ENCODE measurements around the gene RNFT1. TPM values are rescaled to one million over a fixed set of nuclear protein-coding genes. Genes with fewer than 3 reads are reported as not detected.
A peak's percentile ranks its signal among the peaks of the same experiment; 100 is the strongest.
"Not testable (repeated sequence)": the region's sequence is repeated elsewhere in the genome, so short reads cannot be mapped to it uniquely, and the experiment has no call there.

Gene RNFT1
- 1.9 TPM for total RNA-seq

- peak within 1 kb of the TSS; percentile 84 to 92 for H3K27ac ChIP-seq
- peaks cover 0 to 18% of the 10 kb centered on the region in 2 donors for H3K4me1 ChIP-seq
- peak within 1 kb of the TSS; percentile 71 to 81 for H3K4me3 ChIP-seq
- H3K36me3 ChIP-seq: no peaks in the 10 kb centered on the region
- intact Hi-C loops (cut with DNase I): loop anchor here (10.0 kb wide), 1 partner anchor 70 kb away; no protein-coding TSS in a partner anchor
- TF ChIP-seq CTCF (IDR thresholded peaks at IDR 0.05): no peak
- H3K27me3 ChIP-seq: no peaks in the 10 kb centered on the region
- H3K9me3 ChIP-seq: no peaks in the 10 kb centered on the region
- DNase-seq (ENCODE audit: low spot score in 2 of 2): peak; percentile 55 to 94
Observed at GRCh38 chr17:59964482-59965328, at the start of gene RNFT1. RNFT1 (minus strand) TSS chr17:59964740; CDS start chr17:59964663, 77 bp downstream.

- H3K4me1 ChIP-seq; H3K27ac ChIP-seq; DNase-seq (ENCODE audit: low spot score in 2 of 2); H3K27me3 ChIP-seq; H3K4me3 ChIP-seq; H3K9me3 ChIP-seq; H3K36me3 ChIP-seq; intact Hi-C loops (cut with DNase I): not testable (repeated sequence)
Observed at GRCh38 chr17:60009326-60009725, 44.8 kb upstream of the RNFT1 start.

- intact Hi-C loops (cut with DNase I): not testable (repeated sequence)
Observed at GRCh38 chr17:60008377-60008776, 43.8 kb upstream of the RNFT1 start.

GRCh38 chr17:60006160-60006559 is 41.6 kb upstream of the RNFT1 start:
- intact Hi-C loops (cut with DNase I): no loop called here
- no peaks in the 10 kb centered on the region for H3K9me3 ChIP-seq
- no peak for TF ChIP-seq CTCF (IDR thresholded peaks at IDR 0.05)
- H3K4me1 ChIP-seq: no peaks in the 10 kb centered on the region
- no peak overlapping the region for H3K4me3 ChIP-seq
- H3K27ac ChIP-seq: no peak overlapping the region
- H3K27me3 ChIP-seq: no peaks in the 10 kb centered on the region
- no peak for DNase-seq (ENCODE audit: low spot score in 2 of 2)
- H3K36me3 ChIP-seq: no peaks in the 10 kb centered on the region

More at GRCh38 chr17:60008377-60008776, 43.8 kb upstream of the RNFT1 start:
- not testable (repeated sequence) for H3K27me3 ChIP-seq; H3K4me3 ChIP-seq; H3K27ac ChIP-seq; DNase-seq (ENCODE audit: low spot score in 2 of 2); H3K9me3 ChIP-seq; H3K4me1 ChIP-seq; H3K36me3 ChIP-seq

GRCh38 chr17:60004561-60004960 is 40.0 kb upstream of the RNFT1 start:
- H3K9me3 ChIP-seq; DNase-seq (ENCODE audit: low spot score in 2 of 2); H3K4me3 ChIP-seq; H3K27me3 ChIP-seq; H3K36me3 ChIP-seq; intact Hi-C loops (cut with DNase I); H3K4me1 ChIP-seq; H3K27ac ChIP-seq: not testable (repeated sequence)

GRCh38 chr17:60002405-60002804 is 37.9 kb upstream of the RNFT1 start:
- DNase-seq (ENCODE audit: low spot score in 2 of 2); H3K9me3 ChIP-seq; H3K36me3 ChIP-seq; H3K4me3 ChIP-seq; H3K27me3 ChIP-seq; H3K27ac ChIP-seq; H3K4me1 ChIP-seq; intact Hi-C loops (cut with DNase I): not testable (repeated sequence)

- H3K4me1 ChIP-seq; H3K27me3 ChIP-seq; H3K9me3 ChIP-seq; intact Hi-C loops (cut with DNase I); H3K36me3 ChIP-seq; H3K4me3 ChIP-seq; DNase-seq (ENCODE audit: low spot score in 2 of 2); H3K27ac ChIP-seq: not testable (repeated sequence)
Observed at GRCh38 chr17:59996608-59997007, 32.1 kb upstream of the RNFT1 start.

- H3K4me3 ChIP-seq; H3K4me1 ChIP-seq; intact Hi-C loops (cut with DNase I); H3K9me3 ChIP-seq; H3K27ac ChIP-seq; H3K36me3 ChIP-seq; H3K27me3 ChIP-seq; DNase-seq (ENCODE audit: low spot score in 2 of 2): not testable (repeated sequence)
Observed at GRCh38 chr17:59975166-59975565, 10.6 kb upstream of the RNFT1 start.

- H3K4me3 ChIP-seq; H3K27ac ChIP-seq; H3K9me3 ChIP-seq; intact Hi-C loops (cut with DNase I); DNase-seq (ENCODE audit: low spot score in 2 of 2); H3K27me3 ChIP-seq; H3K36me3 ChIP-seq; H3K4me1 ChIP-seq: not testable (repeated sequence)
Observed at GRCh38 chr17:59973483-59973882, 8.9 kb upstream of the RNFT1 start.
